ENCODE data around the gene PCP2.
"Not testable (repeated sequence)": the region's sequence is repeated elsewhere in the genome, so short reads cannot be mapped to it uniquely, and the experiment has no call there.

The PCP2 gene

DNA sequence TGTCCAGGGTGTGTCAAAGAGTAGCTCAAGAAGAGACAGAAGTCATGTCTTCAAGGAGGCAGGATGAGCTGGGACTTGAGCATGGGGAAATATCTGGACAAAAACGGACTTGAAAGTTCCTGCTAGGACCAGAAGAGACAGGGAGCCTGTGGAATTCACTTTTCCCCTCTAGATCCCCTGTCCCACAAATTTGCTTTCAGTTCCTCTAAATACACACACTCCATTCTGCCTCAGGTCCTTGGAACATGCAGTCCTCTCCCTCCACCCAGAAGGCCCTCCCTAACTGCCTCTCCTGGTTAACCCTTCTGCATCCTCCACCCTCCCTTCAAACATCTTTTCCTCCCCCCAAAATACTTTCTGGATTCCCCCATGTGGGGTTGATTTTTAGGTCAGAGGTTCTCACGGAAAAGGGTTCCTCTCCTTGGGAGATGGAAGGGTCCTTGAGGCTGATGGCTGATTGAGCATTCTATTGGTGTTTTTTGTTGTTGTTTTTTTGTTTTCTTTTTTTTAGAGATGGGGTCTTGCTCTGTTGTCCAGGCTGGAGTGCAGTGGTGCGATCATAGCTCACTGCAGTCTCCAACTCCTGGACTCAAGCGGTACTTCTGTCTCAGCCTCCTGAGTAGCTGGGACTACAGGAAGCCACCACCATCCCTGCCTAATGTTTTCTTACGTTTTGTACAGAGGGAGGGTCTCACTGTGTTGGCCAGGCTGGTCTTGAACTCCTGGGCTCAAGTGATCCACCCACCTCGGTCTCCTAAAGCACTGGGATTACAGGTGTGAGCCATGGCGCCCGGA, 28.4 kb upstream of the PCP2 start:
- no peak for DNase-seq (ENCODE audit: low read depth)

DNA sequence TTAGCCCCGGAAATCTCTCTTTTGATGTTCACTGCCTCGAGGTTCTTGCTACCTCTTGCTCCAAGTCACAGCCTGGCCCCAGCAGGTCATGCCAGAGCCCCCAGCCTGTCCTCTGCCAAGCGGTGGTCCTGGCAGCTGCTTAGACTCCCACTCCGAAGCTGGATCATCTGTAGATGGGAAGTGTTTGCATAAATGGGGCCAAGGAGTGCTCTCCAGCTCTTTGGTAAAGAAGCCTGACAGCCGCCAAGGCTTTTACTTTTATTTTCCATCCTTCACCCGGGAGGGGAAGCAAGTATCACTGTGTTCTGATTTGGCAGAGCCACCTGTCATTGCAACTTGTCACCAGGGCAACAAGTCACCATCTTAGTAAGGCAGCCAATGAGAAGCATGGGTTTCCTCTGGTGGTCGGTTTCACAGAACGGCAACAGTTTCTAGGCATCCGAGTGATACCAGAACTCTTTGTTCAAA, 24.7 kb upstream of the PCP2 start:
- DNase-seq (ENCODE audit: low read depth): no peak

- DNase-seq (ENCODE audit: low read depth): no peak
Observed at GRCh38 chr19:7657131-7657751, 23.7 kb upstream of the PCP2 start.

- DNase-seq (ENCODE audit: low read depth): no peak
Observed at GRCh38 chr19:7655581-7655980, 22.1 kb upstream of the PCP2 start.

DNA sequence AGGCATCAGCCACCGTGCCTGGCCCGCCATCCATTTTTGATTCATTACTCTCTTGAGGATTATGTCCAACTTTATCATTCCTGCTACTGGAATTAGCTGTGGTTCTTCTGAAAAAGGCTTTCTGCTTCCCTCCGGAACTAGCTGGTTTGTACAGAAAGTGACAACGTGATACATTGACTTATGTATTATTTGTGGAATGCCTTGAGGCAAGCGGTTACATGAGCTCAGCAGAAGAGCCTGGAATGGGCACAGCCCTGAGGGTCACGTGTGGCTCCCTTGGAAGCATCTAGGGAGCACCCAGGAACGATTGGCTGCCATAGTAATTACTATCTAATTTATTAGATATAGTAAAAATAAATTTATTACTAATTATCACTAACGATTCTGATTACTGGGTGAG, 20.9 kb upstream of the PCP2 start:
- DNase-seq (ENCODE audit: low read depth): no peak

GRCh38 chr19:7652061-7652641, 18.6 kb upstream of the PCP2 start:
- no peak for DNase-seq (ENCODE audit: low read depth)

GRCh38 chr19:7650148-7650547, 16.6 kb upstream of the PCP2 start:
- DNase-seq (ENCODE audit: low read depth): no peak

DNA sequence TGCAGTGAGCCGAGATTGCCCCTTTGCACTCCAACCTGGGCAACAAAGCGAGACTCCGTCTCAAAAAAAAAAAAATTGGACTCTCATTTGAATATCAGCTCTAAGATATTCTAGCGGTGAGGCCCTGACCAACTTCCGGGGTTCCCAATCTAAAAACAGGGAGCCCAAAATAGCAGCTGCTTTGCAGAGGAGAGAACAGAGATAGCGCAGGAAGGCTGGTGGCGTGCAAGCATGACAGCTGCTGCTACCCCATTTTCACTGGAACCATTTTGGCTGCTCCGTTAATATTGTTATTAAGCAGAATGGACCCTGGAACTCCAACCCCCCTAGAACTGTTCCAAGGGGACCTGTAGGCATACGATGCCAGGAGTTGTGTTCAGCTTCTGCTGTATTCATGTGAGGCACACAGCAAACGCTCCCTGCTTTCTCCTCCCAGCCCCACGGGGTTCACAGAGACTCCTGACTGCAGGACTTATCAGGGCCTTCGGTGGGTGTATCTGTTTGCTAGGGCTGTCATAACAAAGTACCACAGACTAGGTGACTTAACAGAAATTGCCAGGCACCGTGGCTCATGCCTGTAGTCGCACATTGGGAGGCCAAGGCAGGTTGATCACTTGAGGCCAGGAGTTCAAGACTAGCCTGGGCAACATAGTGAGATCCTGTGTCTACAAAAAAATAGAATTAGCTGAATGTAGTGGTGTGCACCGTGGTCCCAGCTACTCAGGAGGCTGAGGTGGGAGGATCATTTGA, 14.9 kb upstream of the PCP2 start:
- no peak for DNase-seq (ENCODE audit: low read depth)

DNA sequence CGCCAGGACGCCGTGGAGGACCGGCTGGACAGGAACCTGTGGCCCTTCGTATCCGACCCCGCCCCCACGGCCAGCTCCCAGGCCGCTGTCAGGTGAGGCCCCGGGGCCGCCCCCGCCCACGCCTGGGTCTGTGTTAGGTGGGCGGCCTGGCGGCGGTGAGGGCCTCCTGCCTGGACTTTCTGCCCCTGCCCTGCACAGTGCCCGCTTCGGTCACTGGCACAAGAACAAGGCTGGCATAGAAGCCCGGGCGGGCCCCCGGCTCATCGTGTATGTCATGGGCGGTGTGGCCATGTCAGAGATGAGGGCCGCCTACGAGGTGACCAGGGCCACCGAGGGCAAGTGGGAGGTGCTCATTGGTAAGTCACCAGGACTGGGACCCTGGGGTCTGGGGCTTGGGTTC, 13.6 kb upstream of the PCP2 start:
- no peak for DNase-seq (ENCODE audit: low read depth)

DNA sequence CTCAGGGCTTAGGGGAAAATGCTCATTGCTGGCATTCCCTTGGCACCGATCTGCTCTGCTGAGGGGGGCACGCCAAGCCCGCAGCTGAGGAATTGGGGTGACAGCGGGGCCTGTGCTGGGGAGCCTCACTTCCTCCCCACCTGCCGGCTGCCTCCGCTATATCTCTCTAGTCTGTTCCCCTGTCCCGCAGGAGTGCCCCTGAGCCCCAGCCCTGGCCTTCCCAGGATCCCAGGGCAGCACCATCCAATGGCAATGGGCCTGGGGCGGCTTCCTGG, 12.8 kb upstream of the PCP2 start:
- DNase-seq (ENCODE audit: low read depth): no peak

GRCh38 chr19:7645656-7646425, 12.3 kb upstream of the PCP2 start:
- DNase-seq (ENCODE audit: low read depth): no peak

- no peak for DNase-seq (ENCODE audit: low read depth)
Observed at GRCh38 chr19:7645163-7645562, 11.6 kb upstream of the PCP2 start.

- no peak for DNase-seq (ENCODE audit: low read depth)
Observed at GRCh38 chr19:7644550-7644877, 11.0 kb upstream of the PCP2 start.

DNA sequence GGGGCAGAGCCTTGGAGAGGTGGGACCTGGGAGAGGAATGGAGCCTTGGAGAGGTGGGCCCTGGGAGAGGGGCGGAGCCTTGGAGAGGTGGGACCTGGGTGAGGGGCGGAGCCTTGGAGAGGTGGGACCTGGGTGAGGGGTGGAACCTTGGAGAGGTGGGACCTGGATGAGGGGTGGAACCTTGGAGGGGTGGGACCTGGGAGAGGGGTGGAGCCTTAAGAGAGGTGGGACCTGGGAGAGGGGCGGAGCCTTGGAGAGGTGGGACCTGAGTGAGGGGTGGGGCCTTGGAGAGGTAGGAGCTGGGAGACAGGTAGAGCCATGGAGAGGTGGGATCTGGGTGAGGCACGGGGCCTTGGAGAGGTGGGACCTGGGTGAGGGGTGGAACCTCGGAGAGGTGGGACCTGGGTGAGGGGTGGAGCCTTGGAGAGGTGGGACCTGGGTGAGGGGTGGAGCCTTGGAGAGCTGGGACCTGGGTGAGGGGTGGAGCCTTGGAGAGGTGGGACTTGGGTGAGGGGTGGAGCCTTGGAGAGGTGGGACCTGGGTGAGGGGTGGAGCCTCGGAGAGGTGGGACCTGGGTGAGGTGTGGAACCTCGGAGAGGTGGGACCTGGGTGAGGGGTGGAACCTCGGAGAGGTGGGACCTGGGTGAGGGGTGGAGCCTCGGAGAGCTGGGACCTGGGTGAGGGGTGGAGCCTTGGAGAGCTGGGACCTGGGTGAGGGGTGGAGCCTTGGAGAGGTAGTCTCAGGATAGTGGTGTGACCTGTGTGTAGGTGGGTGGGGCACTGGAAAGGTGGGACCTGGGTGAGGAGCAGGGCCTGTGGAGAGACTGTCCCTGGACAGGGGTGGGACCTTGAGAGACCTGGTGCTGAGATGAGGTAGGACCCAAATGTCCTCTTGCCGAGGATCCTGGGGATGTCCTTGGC, 10.4 kb upstream of the PCP2 start:
- DNase-seq (ENCODE audit: low read depth): not testable (repeated sequence)

DNA sequence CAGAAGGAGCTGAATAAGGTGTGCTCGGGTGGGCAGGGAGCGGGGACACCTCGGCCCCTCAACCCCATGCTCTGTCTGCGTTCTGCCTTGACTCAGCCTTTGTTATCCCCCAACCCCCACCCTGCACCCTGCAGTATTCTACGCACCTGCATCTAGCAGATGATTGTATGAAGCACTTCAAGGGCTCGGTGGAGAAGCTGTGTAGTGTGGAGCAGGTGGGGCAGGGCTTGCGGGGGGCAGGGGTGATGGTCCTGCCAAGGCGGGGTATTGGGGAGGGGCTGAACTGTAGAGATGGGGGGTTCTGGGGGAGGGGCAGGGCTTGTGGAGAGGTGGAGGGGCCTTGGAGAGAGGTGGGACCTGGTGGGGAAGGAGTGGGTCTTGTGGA, 9.5 kb upstream of the PCP2 start:
- DNase-seq (ENCODE audit: low read depth): no peak

DNA sequence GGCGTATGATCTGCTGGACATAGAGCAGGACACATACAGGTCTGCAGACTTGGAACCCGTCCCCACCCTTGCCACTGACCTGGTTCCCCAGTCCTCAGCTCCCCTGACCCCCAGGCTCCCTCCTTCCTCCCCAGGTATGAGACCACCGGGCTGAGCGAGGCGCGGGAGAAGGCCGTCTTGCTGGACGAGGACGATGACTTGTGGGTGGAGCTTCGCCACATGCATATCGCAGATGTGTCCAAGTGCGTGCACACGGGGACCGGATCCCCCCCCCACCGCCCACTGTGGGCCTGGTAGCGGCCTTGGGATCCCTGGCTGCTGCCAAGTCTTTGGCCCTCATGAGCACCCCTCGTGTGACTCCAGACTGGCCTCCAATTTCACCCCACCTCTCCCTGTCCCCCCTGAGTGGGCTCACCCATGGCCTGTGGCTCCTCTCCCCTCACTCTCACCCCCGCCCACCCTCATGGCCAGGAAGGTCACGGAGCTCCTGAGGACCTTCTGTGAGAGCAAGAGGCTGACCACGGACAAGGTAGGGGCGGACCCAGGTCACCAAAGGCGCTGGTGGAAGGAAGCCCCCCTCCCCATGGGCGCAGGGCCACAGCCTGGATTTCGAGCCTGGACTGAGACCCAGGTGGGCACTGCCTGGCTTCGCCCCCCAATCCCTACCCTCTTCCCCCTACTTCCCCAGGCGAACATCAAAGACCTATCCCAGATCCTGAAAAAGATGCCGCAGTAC, 8.9 kb upstream of the PCP2 start:
- no peak for DNase-seq (ENCODE audit: low read depth)

DNA sequence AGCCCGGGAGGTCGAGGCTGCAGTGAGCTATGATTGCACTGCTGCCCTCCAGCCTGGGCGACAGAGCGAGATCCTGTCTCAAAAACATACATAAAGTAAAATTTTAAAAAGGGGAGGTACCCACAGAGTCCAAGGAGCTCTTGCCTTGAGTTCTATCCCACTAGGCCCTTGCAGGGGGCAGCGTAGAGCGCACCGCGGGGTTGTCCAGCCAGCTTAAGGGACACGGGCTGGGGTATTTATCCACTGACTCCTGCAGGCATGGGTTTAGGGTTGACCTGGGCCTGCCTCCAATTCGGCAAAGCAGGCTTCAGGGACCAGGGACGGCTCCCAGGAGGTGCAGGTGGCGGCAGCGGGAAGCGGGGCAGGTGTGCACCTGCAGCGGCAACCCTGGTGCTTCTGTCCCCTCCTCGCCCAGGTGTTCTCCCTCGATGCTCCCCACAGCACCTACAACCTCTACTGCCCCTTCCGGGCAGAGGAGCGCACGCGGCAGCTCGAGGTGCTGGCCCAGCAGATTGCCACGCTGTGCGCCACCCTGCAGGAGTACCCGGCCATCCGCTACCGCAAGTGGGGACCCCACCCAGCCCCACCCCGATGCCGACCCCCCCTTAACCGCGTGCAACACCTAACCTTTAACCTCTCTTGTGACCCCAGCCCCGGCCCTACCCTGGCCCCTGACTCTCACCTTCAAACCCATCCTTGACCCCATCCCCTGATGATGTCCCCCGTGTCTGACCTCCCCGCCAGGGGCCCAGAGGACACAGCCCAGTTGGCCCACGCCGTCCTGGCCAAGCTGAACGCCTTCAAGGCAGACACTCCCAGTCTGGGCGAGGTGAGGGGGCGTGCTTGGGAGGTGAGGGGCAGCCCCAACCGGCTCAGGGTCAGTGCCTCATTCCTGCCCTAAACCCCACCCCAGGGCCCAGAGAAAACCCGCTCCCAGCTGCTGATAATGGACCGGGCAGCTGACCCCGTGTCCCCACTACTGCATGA, 8.1 kb upstream of the PCP2 start:
- no peak for DNase-seq (ENCODE audit: low read depth)

DNA sequence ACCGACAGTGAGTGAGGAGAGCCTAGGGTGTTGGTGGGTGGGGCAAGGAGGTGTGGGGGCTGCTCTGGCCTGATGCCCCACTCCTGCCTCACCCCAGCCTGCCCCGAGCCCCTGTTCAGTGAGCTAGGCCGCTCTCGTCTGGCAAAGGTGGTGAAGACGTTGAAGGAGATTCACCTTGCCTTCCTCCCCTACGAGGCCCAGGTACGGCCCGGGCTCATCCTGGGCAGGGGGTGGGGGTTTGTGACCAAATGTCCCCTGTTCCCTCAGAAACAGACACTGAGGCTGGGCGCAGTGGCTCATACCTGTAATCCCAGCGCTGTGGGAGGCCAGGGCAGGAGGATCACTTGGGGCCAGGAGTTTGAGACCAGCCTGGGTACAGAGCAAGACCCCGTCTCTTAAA, 7.3 kb upstream of the PCP2 start:
- DNase-seq (ENCODE audit: low read depth): no peak

DNA sequence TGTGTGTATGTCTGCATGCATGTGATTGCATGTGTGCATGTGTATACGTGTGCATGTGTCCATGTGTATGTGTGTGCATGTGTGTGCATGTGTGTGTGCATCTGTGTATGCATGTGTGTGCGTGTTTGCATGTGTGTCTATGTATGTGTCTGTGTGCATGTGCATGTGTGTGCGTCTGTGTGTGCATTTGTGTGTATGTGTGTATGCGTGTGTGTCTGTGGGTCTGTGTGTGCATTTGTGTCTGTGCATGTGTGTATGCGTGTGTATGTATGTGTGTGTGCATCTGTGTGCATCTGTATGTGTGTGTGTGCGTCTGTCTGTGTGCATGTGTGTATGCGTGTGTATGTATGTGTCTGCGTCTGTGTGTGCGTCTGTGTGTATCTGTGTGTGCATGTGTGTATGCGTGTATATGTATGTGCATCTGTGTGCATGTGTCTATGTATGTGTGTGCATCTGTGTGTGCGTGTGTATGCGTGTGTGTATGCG, 6.4 kb upstream of the PCP2 start:
- no peak for DNase-seq (ENCODE audit: low read depth)
